Activated CD8-positive, alpha-beta memory T cell treated with anti-CD3 and anti-CD28 coated beads, Interleukin-2, amount 50 U/mL, for 1 hour (primary cell): ENCODE results near the gene JDP2.
A peak's percentile ranks its signal among the peaks of the same experiment; 100 is the strongest.

Source experiments
- DNase-seq: peaks from one replicate; pipeline ENCODE4 v3.0.0-alpha.2; 2020; ENCODE audit errors: extremely low read depth

Gene JDP2

GRCh38 chr14:75514673-75515628, 87.1 kb downstream of the JDP2 start:
- DNase-seq, result no peak

DNA sequence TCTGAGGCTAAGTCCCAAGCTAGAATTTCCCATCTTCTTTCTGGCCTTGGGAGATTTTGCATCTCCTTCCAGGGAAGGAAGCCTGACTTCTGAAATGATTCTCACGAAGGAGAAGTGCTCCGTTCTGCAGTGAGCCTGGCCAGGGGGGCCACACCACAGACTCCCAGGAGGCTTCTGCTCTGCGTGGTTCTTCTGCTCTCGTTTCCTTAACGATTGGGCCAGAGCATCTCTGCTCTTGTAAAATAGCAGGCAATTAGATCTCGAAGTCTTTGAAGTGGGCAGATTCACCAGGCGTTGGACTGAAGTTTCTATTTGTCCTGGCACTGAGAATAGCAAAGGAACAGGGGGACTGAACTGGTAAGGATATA, 87.8 kb downstream of the JDP2 start:
- no peak for DNase-seq

DNA sequence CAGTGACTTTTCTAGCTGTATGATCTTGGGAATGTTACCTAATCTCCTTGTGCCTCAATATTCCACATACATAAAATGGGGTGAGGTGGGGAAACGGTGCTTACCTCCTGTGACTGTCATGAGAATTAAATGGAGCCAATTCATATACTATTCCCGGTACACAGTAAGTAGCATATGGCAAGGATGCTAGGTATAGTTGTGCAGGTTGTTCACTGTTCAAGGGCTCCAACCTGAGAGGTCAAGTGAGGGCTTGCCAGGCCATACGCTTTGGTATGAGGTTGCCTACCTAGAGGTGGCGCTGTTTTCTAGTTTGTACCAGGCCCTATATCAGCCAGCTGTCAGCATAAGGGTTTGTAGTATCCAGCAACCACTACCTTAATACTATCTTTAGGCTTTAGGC, 90.8 kb downstream of the JDP2 start:
- DNase-seq, result no peak

- DNase-seq, result no peak
Observed at GRCh38 chr14:75519394-75519793, 91.6 kb downstream of the JDP2 start.

GRCh38 chr14:75519826-75520728, 92.3 kb downstream of the JDP2 start:
- no peak for DNase-seq

DNA sequence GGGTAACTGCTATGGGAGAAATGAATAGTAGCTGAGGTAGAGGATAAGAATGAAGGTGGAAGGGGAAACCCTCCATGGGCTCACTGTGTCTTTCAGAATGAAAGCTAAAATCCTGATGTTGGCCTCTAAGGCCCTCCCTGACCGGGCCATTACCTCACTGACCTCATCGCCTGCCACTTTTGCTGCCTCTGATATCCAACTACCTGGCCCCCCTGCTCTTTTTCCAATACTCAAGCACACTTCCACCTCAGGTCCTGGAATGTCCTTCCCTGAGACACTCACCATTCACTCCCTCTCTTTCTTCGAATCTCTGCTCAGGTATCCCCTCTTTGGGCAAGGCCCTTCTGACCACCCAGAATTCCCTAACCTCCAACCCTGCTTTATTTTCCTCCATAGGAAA, 93.0 kb downstream of the JDP2 start:
- no peak for DNase-seq

DNA sequence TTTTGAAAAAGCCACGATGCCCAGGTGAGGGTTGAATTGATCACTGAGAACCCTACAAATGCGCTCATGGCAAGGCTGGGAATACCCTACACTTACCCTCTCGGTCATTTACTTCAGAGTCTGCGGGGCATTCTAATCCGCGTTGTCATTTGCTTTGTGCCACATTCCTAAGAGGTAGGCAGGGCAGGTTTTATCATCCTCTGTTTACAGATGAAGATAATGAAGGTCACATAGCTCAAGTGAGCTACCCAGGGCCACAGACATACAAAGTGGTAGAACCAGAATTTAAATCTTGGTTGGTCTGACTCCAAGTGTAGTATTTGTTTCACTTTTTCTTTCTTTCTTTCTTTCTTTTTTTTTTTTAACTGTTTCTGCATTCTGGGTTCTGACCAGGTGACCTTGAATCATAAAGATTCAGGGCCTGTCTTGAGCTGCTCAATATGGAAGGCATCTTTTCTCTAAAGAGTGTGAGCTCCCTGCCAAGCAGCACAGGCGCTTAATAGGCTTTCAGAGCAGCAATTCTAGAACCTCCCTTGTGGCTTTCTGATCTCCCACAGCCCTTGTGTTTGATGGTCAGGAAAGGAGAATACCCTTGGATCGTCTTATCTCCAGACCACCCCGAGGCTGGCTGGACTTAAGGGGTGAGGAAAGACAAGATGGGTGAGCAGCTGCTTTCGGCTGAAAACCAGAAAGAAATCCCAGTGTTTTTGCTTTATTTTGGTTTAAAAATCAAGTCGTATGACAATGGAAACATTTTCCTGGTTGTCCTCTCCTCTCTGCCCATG, 93.8 kb downstream of the JDP2 start:
- no peak for DNase-seq

DNA sequence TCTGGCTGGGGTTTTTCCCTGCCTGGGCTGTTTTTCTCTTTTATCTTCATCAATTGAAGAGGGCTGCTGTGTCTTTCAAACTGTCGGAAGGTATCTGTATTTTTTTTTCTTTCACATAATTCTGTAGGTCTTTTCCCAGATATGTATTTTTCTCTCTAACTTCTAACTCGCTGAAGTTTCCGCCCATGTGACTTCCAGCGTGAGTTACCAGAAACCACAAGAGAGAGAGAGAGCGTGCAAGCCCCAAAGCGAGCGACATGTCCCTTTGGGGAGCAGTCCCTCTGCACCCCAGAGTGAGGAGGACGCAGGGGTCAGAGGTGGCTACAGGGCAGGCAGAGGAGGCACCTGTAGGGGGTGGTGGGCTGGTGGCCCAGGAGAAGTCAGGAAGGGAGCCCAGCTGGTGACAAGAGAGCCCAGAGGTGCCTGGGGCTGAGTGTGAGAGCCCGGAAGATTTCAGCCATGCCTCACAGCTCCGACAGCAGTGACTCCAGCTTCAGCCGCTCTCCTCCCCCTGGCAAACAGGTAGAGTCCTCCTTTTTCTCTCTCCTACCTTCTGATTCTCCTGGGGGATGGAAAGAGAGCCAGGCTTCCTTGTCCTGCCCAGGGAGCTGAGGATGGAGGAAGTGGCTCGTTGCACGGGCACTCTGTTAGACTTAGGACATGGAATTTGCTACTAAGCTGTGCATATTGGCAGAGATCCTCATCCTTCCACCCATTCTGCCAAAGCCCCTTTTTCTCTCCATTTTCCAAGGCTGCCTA, 94.6 kb downstream of the JDP2 start, which contains the start of gene BATF:
TSS of gene BATF (plus strand) at position 246 of the 759 bp plus-strand sequence. CDS start at position 460, 214 bp downstream.
- peak; percentile 22 for DNase-seq

DNA sequence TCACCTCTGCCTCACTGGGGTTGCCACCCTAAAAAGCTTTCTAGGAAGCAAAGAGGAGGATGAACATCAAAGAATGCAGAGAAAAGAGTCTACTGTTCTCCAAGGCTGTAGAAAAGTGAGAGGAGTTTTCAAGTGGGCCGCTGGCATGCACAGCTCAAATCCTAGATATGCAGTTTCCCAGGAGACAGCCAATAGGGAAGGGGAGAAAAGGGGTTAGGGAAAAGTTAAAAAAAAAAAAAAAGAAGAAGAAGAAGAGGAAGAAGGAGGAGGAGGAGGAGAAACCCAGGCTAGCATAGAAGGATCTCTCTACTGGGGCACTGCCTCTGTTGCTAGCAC, 95.1 kb downstream of the JDP2 start:
- DNase-seq, result no peak
